ENCODE measurements around the gene CMBL.

GRCh38 chr5:10343486-10343885 lies 35.8 kb upstream of the CMBL start:
- TF ChIP-seq CTCF (IDR thresholded peaks at IDR 0.05) (no peak), SIN3A (IDR thresholded peaks at IDR 0.05; ENCODE audit: borderline replicate concordance, insufficient read depth, low read depth, low read length) (no peak), POLR2AphosphoS5 (IDR thresholded peaks at IDR 0.05; ENCODE audit: low read depth, low read length) (no peak), REST (IDR thresholded peaks at IDR 0.05; ENCODE audit: insufficient read depth in 1 of 2, low read depth in 2 of 2, low read length in 1 of 2) (no peak)
